Measurements from ENCODE around the gene FMO5.
A peak's percentile ranks its signal among the peaks of the same experiment; 100 is the strongest.
"Not testable (repeated sequence)": the region's sequence is repeated elsewhere in the genome, so short reads cannot be mapped to it uniquely, and the experiment has no call there.

FMO5 gene, protein sequence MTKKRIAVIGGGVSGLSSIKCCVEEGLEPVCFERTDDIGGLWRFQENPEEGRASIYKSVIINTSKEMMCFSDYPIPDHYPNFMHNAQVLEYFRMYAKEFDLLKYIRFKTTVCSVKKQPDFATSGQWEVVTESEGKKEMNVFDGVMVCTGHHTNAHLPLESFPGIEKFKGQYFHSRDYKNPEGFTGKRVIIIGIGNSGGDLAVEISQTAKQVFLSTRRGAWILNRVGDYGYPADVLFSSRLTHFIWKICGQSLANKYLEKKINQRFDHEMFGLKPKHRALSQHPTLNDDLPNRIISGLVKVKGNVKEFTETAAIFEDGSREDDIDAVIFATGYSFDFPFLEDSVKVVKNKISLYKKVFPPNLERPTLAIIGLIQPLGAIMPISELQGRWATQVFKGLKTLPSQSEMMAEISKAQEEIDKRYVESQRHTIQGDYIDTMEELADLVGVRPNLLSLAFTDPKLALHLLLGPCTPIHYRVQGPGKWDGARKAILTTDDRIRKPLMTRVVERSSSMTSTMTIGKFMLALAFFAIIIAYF

DNA sequence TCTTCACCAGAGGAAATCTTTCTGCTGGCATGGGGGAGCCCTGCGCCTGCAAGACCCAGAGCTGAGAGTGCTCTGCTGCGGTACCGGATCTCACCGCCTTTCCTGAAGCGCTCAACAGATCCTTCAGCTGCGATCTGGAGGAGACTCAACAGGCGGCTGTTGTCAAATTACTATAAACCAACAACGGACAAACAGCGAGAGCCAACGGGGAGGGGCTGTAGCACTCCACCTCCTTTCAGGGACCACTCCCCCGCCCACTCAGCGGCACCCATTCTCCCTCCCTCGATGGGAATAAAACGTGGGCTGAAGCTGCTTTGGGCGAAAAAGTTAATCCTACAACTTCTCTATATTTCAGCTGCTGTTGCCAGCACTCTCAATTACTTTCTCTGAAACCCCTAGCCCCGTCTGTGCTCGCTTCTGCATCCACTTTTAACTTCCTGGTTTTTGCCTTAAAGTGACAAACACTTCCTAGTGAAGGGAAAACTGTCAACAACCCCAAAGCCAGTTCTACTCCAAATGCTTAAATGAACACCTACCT is at the start of gene FMO5:
TSS of gene FMO5 (minus strand) at position 147 of the 538 bp plus-strand sequence. CDS start 310 bp downstream, outside the sequence.
- no peak for DNase-seq

DNA sequence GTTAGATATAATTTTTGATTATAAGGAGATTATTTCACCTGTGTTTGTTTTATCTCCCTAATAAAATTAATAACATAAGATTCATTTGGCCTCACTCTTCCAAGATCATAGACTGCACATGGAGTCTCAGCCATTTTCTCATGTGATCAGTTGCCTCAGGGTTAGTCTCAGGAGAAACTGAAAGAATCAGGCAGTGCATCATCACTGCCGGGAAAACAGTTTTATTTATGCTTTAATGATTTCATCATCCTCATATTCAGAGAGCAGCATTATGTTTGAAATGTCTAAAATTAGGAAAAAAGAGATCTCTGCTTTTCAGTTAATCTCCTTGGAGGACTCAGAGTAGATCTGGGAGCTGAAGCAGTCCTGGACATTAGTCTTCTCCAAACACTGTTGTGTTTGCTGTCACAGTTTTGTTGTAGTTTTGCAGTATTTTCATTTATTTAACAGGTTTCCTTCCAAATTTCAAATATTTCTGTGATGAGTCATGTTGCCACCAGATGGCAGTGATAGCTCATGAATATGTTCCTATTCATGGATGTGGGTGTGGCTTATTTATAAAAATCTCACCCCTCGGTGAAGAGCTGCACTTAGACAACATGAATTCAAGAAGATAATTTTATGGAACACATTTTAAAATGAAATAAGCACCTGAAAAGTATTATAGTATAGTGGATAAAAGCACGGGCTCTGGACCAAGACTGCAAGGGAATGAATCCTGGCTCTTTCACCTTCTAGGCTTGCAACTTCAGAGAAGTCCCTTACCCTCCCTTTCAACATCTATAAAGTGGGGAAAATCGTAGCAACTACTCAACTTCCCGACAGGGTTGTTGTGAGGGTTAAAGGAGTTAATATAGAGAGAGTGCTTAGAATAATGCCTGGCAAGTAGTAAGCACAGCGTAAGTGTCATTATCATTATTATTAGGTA is 48.5 kb upstream of the FMO5 start:
- no peak for DNase-seq

DNA sequence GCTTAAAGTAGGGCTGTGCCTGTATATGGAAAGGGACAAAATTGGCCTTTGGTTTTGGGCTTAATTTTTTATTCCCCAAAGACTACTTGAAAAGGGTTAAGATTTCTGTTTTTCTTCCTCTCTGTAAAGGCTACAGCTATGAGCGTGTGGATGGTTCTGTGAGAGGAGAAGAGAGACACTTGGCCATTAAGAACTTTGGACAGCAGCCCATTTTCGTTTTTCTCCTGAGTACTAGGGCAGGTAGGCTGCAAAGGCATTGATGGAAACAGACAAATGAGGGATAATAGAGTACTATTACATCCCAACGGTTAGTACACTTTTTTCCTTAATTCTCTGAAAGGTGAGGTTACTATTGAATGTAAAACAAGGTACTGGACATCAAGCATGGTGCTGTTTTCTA is 46.9 kb upstream of the FMO5 start:
- DNase-seq, result no peak

DNA sequence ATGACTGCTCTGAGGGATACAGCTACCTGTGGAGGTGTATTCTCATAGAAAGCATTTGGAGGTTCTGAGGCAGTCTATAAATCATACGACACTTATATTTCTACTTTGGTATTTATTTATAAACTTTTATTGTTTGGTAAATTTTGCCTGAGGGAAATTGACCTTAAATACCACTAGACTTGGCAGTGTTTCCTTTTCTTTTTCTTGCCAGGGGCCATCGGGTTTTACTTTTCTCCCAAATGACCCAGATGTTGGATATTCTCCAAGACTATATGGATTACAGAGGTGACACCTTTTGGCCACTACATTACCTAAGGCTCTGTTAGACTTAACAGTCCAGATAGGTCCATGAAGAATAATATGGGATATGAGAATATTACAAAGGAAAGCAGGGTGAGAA is 45.6 kb upstream of the FMO5 start:
- no peak for DNase-seq

DNA sequence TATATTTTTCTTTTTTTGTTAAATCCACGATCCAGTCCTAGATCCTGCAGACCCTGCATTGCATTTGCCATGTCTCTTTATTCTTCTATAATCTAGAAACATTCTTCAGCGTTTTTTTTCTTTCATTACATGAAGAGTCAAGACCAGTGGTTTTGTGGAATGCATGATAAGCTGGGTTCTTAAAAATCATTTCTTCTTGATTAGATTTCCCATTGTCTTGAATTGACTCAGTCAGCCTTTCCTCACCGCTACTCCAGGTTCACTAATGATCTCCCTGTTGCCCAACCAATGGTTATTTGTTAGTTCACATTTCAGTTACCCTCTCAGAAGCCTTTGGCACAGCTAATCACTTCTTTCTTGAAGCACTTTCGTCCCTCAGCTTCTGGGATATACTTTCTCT is 42.6 kb upstream of the FMO5 start:
- no peak for DNase-seq

DNA sequence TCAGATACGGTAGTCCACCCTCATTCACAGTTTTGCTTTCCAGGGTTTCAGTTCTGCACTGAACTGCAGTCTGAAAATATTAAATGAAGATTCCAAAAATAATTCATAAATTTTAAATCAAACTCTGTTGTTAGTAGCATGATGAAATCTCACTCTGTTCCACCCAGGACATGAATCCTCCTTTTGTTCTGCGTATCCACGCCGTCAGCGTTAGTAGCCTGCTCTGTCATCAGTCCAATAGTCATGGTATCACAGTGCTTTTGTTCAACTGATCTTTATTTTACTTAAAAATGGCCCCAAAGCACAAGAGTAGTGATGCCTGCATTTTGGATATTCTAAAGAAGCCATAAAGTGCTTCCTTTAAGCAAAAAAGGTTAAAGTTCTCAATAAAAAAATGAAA is 41.2 kb upstream of the FMO5 start:
- no peak for DNase-seq

DNA sequence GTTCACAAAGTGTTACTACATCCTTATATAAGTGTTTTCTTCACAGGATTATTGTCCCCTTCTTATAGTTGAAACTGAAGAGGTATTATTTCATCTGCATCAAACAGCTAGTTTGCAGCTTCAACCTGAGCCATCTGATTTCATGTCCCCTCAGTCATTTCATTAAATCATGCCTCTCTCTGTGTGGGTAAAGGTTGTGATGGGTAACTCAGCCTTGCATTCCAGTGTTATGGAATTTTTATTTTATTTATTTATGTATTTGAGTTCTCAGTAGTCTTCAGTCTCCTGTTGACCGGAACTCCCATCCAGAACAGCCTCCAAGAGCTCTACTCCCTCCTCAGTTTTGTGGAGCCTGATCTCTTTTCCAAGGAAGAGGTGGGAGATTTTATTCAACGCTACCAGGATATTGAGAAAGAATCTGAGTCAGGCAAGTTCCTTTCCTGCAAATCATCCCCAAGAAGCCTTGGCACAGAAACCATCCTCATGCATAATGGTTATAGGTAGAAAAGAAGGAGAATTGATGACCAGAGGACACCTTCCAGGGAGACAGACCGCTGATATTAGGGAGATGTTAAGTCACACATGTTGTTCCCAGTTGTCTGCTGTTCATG is 39.1 kb upstream of the FMO5 start:
- DNase-seq, result no peak

DNA sequence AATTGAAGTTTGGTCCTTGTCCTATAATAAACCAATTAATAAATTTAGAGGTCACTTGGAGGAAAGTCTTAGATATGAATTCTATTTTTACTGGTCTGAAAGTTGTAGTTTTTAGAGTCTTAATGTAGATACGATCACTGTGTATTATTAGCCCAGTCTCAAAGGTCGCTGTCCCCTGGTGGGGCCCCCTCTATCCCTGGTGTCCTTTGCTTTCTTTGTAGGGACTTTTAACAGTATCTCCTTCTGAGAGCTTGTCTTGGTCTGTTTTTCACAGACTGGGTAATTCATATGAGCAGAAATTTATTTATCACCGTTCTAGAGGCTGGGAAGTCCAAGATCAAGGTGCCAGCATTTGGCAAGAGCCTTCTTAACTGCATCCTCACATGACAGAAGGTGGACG is 35.8 kb upstream of the FMO5 start:
- no peak for DNase-seq

DNA sequence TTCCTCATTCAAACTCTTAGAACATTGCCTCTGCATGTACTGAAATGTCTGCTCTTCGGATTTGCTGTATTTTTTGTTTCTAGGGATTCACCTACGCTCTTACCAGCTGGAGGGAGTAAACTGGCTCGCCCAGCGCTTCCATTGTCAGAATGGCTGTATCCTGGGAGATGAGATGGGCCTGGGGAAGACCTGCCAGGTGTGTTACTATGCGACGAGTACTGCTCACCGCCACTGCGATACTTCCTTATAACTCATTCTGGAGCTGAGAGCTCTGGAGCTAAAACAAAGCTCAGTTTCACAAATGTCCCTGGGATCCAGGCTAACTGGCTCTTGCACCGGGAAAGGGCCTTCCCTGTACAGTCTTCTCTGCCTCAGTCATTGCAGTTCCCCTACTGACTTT is 27.4 kb upstream of the FMO5 start:
- DNase-seq, result no peak

DNA sequence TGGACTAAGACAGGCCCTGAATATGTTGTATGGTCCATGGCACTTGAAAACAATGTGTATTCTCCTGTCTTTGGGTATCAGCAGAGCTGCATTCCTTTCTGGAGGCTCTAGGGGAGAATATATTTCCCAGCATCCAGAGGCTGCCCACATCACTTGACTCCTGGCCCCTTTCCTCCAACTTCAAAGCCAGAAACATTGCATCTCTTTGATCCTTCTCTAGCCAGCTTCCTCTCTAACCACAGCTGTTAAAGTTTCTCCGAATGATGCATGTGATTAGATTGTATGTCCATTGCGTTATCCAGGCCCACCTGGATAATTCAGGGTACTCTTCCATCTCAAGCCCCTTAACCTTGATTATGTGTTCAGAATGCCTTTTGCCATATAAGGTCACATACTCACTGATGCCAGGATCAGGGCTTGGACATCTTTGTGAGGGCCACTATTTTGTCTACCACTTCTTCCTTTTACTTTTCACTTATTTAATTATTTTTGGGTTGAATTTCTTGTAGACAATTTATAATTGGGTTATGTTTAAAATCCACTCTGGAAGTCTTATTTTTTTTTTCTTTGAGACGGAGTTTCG is 22.6 kb upstream of the FMO5 start:
- DNase-seq, result no peak

DNA sequence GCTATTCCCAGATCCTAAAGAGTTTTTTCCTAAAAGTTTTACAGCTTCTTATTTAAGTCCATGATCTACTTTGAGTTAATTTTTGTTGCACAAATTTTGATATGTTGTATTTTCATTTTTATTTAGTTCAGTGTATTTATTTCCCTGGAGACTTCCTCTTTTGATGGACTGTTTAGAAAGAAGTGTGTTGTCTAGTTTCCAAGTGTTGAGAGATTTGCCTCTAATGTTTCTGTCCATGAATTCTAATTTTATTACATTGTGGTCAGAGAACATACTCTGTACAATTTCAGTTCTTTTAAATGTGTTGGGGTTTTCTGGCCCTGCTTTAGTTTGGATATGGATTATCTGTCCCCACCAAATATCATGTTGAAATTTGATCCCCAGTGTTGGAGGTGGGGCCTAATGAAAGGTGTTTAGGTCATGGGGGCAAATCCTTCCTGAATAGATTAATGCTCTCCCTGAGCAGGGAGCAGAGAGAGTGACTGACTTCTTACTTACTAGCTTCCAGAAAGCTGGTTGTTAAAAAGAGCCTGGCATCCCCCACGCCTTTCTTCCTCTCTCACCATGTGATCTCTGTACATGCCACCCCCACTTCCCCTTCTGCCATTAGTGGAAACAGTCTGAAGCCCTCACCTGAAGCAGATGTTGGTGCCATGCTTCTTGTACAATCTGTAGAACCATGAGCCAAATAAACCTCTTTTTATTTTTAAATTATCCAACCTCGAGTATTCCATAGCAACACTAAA is 21.9 kb upstream of the FMO5 start:
- no peak for DNase-seq

DNA sequence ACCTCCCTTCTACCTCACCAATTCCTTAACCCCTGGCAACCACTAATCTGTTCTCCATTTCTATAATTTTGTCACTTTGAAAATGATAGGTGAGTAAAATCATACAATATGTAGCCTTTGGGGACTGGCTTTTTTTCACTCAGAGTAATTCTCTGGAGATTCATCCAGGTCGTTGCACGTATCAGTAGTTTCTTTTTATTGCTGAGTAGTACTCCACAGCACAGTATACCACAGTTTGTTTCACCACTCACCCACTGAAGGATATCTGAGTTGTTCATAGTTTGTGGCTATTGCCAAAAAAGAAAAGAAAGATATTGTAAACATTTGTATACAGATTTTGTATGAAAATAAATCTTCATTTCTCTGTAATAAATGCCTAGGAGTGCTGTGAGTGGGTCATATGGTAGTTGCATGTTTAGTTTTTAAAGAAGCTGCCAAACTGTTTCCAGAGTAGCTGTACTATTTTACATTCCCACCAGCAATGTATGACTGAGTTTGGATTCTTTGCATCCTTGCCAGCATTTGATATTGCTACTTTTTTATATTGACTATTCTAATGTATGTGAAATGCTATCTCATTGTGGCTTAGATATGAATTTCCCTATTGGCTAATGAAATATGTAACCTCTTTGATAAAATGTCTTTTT is 21.0 kb upstream of the FMO5 start:
- DNase-seq, result no peak

DNA sequence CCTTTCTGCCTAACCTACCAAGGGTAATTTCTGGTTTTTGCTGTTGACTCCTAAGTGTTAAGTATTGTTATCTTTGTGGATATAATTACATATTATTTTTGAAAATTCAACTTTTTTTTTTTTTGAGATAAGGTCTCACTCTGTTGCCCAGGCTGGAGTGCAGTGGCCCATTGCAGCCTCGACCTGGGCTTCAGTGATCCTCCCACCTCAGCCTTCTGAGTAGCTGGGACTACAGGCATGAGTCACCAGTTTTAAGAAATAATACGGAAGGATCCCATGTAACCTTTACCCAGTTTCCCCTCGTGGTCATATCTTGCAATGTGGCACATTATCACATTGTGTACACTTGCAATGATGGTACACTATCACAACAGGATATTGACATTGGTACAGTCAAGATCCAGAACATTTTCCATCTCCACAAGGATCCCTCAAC is 20.5 kb upstream of the FMO5 start:
- no peak for DNase-seq

DNA sequence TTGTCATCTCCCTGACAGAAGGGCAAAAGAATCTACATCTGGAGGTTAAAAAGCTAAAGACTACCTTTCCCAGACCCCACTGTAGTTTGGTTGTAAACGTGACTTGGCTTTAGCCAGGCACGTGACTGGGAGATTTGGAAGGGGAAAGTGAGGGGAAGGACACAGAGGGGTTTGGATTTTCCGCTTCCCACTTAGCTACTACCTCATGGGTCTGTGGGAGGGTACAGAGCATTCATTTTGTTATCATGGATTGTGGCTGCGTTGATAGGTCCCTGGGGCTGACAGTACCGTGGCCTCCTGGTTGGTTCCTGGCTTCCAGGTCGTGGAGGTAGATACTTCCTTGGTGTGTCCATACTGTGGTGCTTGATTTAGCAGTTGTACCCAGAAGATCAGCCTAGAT is 20.0 kb upstream of the FMO5 start:
- DNase-seq, result no peak

DNA sequence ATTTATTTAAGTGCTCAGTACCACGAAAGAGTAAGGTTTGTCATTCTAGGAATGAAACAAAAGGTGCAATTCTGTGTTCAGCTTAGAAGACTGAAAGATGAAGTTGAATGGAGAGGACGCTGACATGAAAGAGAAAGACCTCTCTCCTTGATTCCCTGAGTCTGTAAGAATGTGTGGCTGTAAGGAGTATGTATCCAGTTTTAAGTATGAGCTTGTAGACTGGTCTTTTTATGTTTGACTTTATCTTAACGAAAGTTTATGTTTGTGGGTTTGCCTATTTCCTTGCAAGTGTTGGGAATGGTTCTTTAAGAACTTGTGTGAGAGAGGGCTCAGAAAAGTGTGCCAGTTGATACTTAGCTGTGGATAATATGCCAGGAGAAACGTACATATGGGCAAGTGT is 18.7 kb upstream of the FMO5 start:
- DNase-seq, result no peak

DNA sequence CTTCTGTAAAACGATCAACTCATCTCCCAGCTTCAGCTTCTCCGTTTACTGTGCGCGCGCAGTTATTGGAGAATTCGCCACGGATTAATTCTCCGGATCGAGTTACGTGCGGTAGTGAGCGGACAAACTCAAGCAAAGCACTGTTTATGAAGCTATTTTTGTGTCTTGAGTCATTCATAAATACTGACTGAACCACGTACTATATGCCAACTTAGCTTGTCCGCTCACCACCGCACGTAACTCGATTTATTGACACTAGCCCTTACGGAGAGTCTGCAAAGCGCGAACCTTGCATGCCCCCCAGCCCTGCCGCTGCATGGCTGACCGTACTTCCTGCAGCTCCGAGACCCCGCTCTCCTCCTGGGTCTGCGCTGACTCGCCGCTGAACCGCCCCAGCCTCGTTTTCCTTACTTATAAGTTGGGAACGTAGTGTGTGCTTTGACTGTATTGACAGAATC is 18.1 kb upstream of the FMO5 start:
- DNase-seq, result no peak

DNA sequence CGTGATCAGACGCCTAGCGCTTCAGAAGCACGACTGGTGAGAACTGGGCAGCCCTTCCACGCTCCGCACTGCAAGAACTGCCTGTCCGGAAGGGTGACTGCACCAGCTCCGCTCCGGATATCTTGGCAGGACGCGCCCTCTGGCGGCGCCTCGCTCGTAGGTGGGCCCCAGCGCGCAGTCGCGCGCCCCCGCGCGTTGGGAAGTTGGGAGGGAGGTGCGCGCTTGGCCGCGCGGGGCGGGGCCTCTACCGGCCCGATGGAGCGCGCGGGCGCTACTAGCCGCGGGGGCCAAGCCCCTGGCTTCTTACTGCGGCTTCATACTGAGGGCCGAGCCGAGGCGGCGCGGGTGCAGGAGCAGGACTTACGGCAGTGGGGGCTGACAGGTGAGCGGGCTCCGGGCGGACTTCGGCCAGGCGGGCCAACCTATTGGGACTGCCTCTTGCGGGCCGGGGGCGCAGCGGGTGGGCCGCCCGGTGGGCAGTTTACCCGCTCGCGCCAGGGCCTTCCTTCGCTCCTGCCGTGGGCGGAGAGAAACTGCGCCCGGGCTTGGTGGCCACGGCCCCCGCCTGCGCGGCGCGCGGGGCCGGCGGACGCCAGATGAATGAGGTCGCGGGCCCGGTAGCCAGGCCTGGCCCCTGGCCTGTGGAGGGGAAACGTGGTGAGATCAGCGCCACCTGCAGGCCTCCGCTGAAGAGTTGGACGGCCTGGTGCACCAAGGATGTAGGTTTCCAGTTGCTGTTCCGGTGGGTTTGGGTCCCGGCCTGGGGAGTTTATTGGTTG is 17.5 kb upstream of the FMO5 start, which contains the start of gene CHD1L:
TSS of gene CHD1L (plus strand) at position 236 of the 779 bp plus-strand sequence. CDS start at position 256, 20 bp downstream.
- DNase-seq, result peak; percentile 69

DNA sequence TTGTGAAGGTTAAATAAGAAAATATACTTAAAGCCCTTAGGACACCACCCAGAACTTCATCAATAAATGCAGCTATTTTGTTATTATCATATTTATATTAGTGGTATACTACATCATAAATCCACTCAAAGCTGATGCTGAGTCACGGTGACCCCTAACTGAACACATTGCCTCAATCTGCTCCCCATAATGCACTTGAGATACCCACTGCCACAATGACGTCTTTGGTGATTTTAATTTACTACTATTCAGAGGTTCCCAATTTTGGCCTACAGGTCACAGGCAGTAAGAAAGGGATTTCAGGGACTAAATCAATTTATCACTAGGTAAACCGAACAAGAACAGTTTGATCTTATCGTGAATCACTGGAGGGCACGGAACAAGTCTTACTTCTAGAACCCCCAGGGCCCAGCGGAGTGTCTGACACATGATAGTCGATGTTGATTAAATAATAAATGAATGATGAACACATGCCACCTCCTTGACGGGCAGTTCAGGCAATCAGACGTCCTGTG is 16.9 kb upstream of the FMO5 start:
- DNase-seq, result no peak

DNA sequence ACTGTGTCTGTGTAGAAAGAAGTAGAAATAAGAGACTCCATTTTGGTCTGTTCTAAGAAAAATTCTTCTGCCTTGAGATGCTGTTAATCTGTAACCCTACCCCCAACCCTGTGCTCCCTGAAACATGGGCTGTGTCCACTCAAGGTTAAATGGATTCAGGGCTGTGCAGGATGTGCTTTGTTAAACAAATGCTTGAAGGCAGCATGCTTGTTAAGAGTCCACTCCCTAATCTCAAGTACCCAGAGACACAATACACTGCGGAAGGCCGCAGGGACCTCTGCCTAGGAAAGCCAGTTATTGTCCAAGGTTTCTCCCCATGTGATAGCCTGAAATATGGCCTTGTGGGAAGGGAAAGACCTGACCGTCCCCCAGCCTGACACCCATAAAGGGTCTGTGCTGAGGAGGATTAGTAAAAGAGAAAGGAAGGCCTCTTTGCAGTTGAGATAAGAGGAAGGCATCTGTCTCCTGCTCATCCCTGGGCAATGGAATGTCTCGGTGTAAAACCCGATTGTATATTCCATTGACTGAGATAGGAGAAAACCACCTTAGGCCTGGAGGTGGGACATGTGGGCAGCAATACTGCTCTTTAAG is 15.1 kb upstream of the FMO5 start:
- not testable (repeated sequence) for DNase-seq
